CD14-positive monocyte (primary cell): ENCODE measurements around the gene ZNF135. TPM values are rescaled to one million over a fixed set of nuclear protein-coding genes. Genes with fewer than 3 reads are reported as not detected.

ENCODE experiments used
- DNase-seq, 3 donors: peaks; one replicate each; pipeline ENCODE4 v3.0.0-alpha.2; 2011 to 2022
- H2AFZ ChIP-seq: 2 replicates; pipeline ENCODE4 v1.6.0; 2012; ENCODE audit warnings: mild to moderate bottlenecking, low read depth, low read length, inconsistent platforms; ENCODE audit not compliant: insufficient read depth, poor library complexity, severe bottlenecking
- H3K27ac ChIP-seq, 2 donors: 1 replicate in 1 of 2; 2 replicates in 1 of 2; pipeline ENCODE4 v1.5.1; 2012 to 2013; ENCODE audit warnings: low read length in 2 of 2, control low read depth in 1 of 2, inconsistent platforms in 1 of 2, low read depth in 1 of 2, mild to moderate bottlenecking in 1 of 2
- H3K27me3 ChIP-seq, 2 donors: one replicate each; pipeline versions ENCODE4 v1.6.0 to v1.6.1; 2011 to 2013; ENCODE audit warnings: low read length in 2 of 2; ENCODE audit not compliant: control insufficient read depth in 2 of 2, insufficient read depth in 2 of 2
- H3K36me3 ChIP-seq, 2 donors: replicated peaks in 1 of 2; 1 replicate in 1 of 2; 2 replicates in 1 of 2; pipeline versions ENCODE4 v1.5.1 to v1.6.1; 2012 to 2013; ENCODE audit warnings: low read length in 2 of 2, control low read depth in 1 of 2, inconsistent platforms in 1 of 2, mild to moderate bottlenecking in 1 of 2; ENCODE audit not compliant: insufficient read depth in 2 of 2, control insufficient read depth in 1 of 2
- H3K4me1 ChIP-seq, 2 donors: 1 replicate in 1 of 2; 2 replicates in 1 of 2; pipeline versions ENCODE4 v1.5.1 to v1.6.1; 2012 to 2013; ENCODE audit warnings: low read length in 2 of 2, control low read depth in 1 of 2, inconsistent platforms in 1 of 2, mild to moderate bottlenecking in 1 of 2, moderate library complexity in 1 of 2; ENCODE audit not compliant: insufficient read depth in 2 of 2, control insufficient read depth in 1 of 2
- H3K4me2 ChIP-seq: replicated peaks from 2 replicates; pipeline ENCODE3; 2012; ENCODE audit warnings: low read length, moderate library complexity, mild to moderate bottlenecking; ENCODE audit not compliant: poor library complexity, severe bottlenecking; ENCODE audit errors: extremely low read depth
- H3K4me3 ChIP-seq, 3 experiments: fragments of 200-600 bp in 1 of 3; sonication (generic) in 1 of 3; replicated peaks in 1 of 3; 1 replicate in 2 of 3; 2 replicates in 1 of 3; pipeline ENCODE4 v1.5.1; 2011 to 2013; ENCODE audit warnings: low read length in 3 of 3, mild to moderate bottlenecking in 3 of 3, control low read depth in 2 of 3, low read depth in 2 of 3, inconsistent platforms in 1 of 3, moderate library complexity in 1 of 3
- H3K79me2 ChIP-seq: 2 replicates; pipeline ENCODE4 v1.6.0; 2012; ENCODE audit warnings: mild to moderate bottlenecking, control low read depth, inconsistent platforms, low read length, moderate library complexity; ENCODE audit not compliant: insufficient read depth
- H3K9ac ChIP-seq: 2 replicates; pipeline ENCODE4 v1.6.0; 2017; ENCODE audit warnings: low read length, mild to moderate bottlenecking; ENCODE audit not compliant: insufficient read depth, poor library complexity, severe bottlenecking
- H3K9me3 ChIP-seq, 2 donors: replicated peaks in 1 of 2; 1 replicate in 1 of 2; 2 replicates in 1 of 2; pipeline versions ENCODE4 v1.5.1 to v1.6.1; 2012 to 2013; ENCODE audit warnings: low read length in 2 of 2, control low read depth in 1 of 2; ENCODE audit not compliant: control insufficient read depth in 1 of 2, insufficient read depth in 1 of 2
- H4K20me1 ChIP-seq: 2 replicates; pipeline ENCODE4 v1.6.0; 2012; ENCODE audit warnings: mild to moderate bottlenecking, low read length, control low read depth, moderate library complexity; ENCODE audit not compliant: insufficient read depth
- H3K27ac Mint-ChIP-seq, 7 donors: one replicate each; pipeline ENCODE4 v1.8.0; 2020; ENCODE audit warnings: mild to moderate bottlenecking in 7 of 7, mixed read lengths in 7 of 7, moderate library complexity in 6 of 7, inconsistent platforms in 2 of 7
- H3K27me3 Mint-ChIP-seq, 3 donors: one replicate each; pipeline ENCODE4 v1.8.0; 2021 to 2022; ENCODE audit warnings: low read depth in 3 of 3, mild to moderate bottlenecking in 3 of 3, mixed read lengths in 3 of 3, moderate library complexity in 3 of 3, inconsistent platforms in 1 of 3
- H3K36me3 Mint-ChIP-seq, 2 donors: one replicate each; pipeline ENCODE4 v1.8.0; 2020; ENCODE audit warnings: mixed read lengths in 2 of 2, inconsistent platforms in 1 of 2, mild to moderate bottlenecking in 1 of 2
- H3K4me1 Mint-ChIP-seq: one replicate; pipeline ENCODE4 v1.8.0; 2020; ENCODE audit warnings: mild to moderate bottlenecking, mixed read lengths
- H3K4me3 Mint-ChIP-seq, 2 donors: one replicate each; pipeline ENCODE4 v1.8.0; 2020; ENCODE audit warnings: mild to moderate bottlenecking in 2 of 2, mixed read lengths in 2 of 2, moderate library complexity in 1 of 2
- H3K9me3 Mint-ChIP-seq, 7 donors: one replicate each; pipeline ENCODE4 v1.8.0; 2020 to 2022; ENCODE audit warnings: mixed read lengths in 7 of 7, mild to moderate bottlenecking in 6 of 7, moderate library complexity in 6 of 7, inconsistent platforms in 2 of 7
- WGBS: methylation state at CpG from one replicate; pipeline ENCODE4 v1.1.5; 2013; ENCODE audit warnings: missing lambda C conversion rate; ENCODE audit not compliant: insufficient coverage; 5-methylcytosine and 5-hydroxymethylcytosine counted together
- intact Hi-C, 2 donors: fragments of 100-400 bp; cut with micrococcal nuclease; formaldehyde crosslinking; loops; one replicate each; pipeline versions ENCODE4 v1.15.0 to v1.15.1; 2023
- polyA plus RNA-seq, 3 donors: library from polyadenylated mRNA; depleted of rRNA in 1 of 3; unstranded in 2 of 3; stranded (reverse) in 1 of 3; fragments of 300-500 nt in 2 of 3; fragments of >200 nt in 1 of 3; fragmentation: Illumina TruSeq in 2 of 3; gene quantifications; 1 replicate in 2 of 3; 2 replicates in 1 of 3; pipeline ENCODE4 v1.2.3, GENCODE V29; 2012 to 2021
- TF ChIP-seq, protein P1 (sequence below): fragments of 200-600 bp; IDR thresholded peaks from one replicate; pipeline ENCODE4 v1.8.0; 2022; ENCODE audit warnings: antibody characterized with exemption, mild to moderate bottlenecking

Gene ZNF135
- polyA plus RNA-seq, 3 donors, result 0.32 to 0.37 TPM; not detected in 1

- H3K9me3 Mint-ChIP-seq, result peaks cover 38 to 91% (median 82%) of the 10 kb centered on the region in 7 donors
- peaks cover 2% of the 10 kb centered on the region for H3K4me1 Mint-ChIP-seq
- Histone ChIP-seq H3K27me3 (peaks cover 0 to 15% of the 10 kb centered on the region in 2 donors), H3K9ac (no peak overlapping the region), H3K4me2 (peak overlapping the region; percentile 54), H3K27ac (no peak overlapping the region), H3K36me3 (no peaks in the 10 kb centered on the region), H3K4me3 (no peak overlapping the region), H3K4me1 (no peaks in the 10 kb centered on the region), H2AFZ (no peak overlapping the region), H4K20me1 (no peaks in the 10 kb centered on the region), H3K9me3 (peaks cover 83 to 89% of the 10 kb centered on the region in 2 donors), H3K79me2 (no peaks in the 10 kb centered on the region)
- DNase-seq, result no peak
- H3K36me3 Mint-ChIP-seq, result peaks cover 0 to 2% of the 10 kb centered on the region in 2 donors
- H3K27me3 Mint-ChIP-seq, result peaks cover 18 to 39% (median 32%) of the 10 kb centered on the region in 3 donors
- 4% methylated on average over 15 of the region's 20 CpGs for WGBS
- intact Hi-C loops, result no loop called here
- H3K27ac Mint-ChIP-seq, result peak overlapping the region in 1 of 7 donors; percentile 3
- H3K4me3 Mint-ChIP-seq, result no peak overlapping the region
- TF ChIP-seq, protein P1, sequence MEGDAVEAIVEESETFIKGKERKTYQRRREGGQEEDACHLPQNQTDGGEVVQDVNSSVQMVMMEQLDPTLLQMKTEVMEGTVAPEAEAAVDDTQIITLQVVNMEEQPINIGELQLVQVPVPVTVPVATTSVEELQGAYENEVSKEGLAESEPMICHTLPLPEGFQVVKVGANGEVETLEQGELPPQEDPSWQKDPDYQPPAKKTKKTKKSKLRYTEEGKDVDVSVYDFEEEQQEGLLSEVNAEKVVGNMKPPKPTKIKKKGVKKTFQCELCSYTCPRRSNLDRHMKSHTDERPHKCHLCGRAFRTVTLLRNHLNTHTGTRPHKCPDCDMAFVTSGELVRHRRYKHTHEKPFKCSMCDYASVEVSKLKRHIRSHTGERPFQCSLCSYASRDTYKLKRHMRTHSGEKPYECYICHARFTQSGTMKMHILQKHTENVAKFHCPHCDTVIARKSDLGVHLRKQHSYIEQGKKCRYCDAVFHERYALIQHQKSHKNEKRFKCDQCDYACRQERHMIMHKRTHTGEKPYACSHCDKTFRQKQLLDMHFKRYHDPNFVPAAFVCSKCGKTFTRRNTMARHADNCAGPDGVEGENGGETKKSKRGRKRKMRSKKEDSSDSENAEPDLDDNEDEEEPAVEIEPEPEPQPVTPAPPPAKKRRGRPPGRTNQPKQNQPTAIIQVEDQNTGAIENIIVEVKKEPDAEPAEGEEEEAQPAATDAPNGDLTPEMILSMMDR, result no peak
Observed at GRCh38 chr19:58034477-58034793, 24.6 kb upstream of the ZNF135 start.

GRCh38 chr19:58035863-58036262 is 23.2 kb upstream of the ZNF135 start:
- Histone ChIP-seq H3K4me1 (no peaks in the 10 kb centered on the region), H3K79me2 (no peaks in the 10 kb centered on the region), H3K4me2 (no peak overlapping the region), H3K36me3 (no peaks in the 10 kb centered on the region), H3K27ac (no peak overlapping the region), H4K20me1 (no peaks in the 10 kb centered on the region), H3K27me3 (peaks cover 0 to 15% of the 10 kb centered on the region in 2 donors), H2AFZ (no peak overlapping the region), H3K9ac (no peak overlapping the region), H3K9me3 (peaks cover 87 to 89% of the 10 kb centered on the region in 2 donors), H3K4me3 (no peak overlapping the region)
- peaks cover 18 to 38% (median 32%) of the 10 kb centered on the region in 3 donors for H3K27me3 Mint-ChIP-seq
- peaks cover 0 to 2% of the 10 kb centered on the region in 2 donors for H3K36me3 Mint-ChIP-seq
- peak overlapping the region in 1 of 7 donors; percentile 28 for H3K27ac Mint-ChIP-seq
- no peak for DNase-seq
- intact Hi-C loops, result no loop called here
- no CpG with 5 or more reads among the region's 8 CpGs for WGBS
- peaks cover 2% of the 10 kb centered on the region for H3K4me1 Mint-ChIP-seq
- peak overlapping the region in 1 of 2 donors; percentile 1 for H3K4me3 Mint-ChIP-seq
- TF ChIP-seq, protein P1, result no peak
- peaks cover 48 to 92% (median 83%) of the 10 kb centered on the region in 7 donors for H3K9me3 Mint-ChIP-seq
